SK-N-SH treated with all-trans-retinoic acid at 6 μM for 48 hours (cell line): ENCODE results near the gene FNTB.

ENCODE experiments used
- ATAC-seq: fragments of 200-7000 bp; cut with Tn5 transposase; 3 replicates; pipeline ENCODE4 v1.9.1; 2020; ENCODE audit warnings: mild to moderate bottlenecking, moderate library complexity
- ARNTL ChIP-seq: fragments of 450-650 bp; formaldehyde crosslinking; IDR thresholded peaks from 2 replicates; pipeline ENCODE4 v1.5.0; 2020; ENCODE audit warnings: low read depth, mild to moderate bottlenecking, moderate library complexity, borderline replicate concordance
- BACH2 ChIP-seq: fragments of 250-450 bp; sonication (Bioruptor Pico); IDR thresholded peaks from 2 replicates; pipeline ENCODE4 v1.9.0; 2021; ENCODE audit warnings: mild to moderate bottlenecking, borderline replicate concordance
- CSDC2 ChIP-seq: fragments of 250-450 bp; sonication (Bioruptor Pico); IDR thresholded peaks from 2 replicates; pipeline ENCODE4 v1.5.0; 2020; ENCODE audit warnings: mild to moderate bottlenecking, moderate library complexity
- CSRNP3 ChIP-seq: fragments of 250-450 bp; sonication (Bioruptor Pico); IDR thresholded peaks from 2 replicates; pipeline ENCODE4 v1.5.1; 2021; ENCODE audit warnings: mild to moderate bottlenecking, moderate library complexity
- ESRRG ChIP-seq: fragments of 250-450 bp; sonication (Bioruptor Pico); IDR thresholded peaks from 2 replicates; pipeline ENCODE4 v1.6.1; 2021; ENCODE audit warnings: mild to moderate bottlenecking
- ISL1 ChIP-seq: fragments of 250-450 bp; sonication (Bioruptor Pico); IDR thresholded peaks from 2 replicates; pipeline ENCODE4 v2.1.2; 2022; ENCODE audit warnings: mild to moderate bottlenecking, moderate library complexity
- OSR1 ChIP-seq: fragments of 250-450 bp; sonication (Bioruptor Pico); IDR thresholded peaks from 2 replicates; pipeline ENCODE4 v1.8.0; 2022; ENCODE audit warnings: moderate library complexity, mild to moderate bottlenecking, inconsistent platforms
- RARB ChIP-seq: fragments of 250-450 bp; sonication (Bioruptor Pico); IDR thresholded peaks from 2 replicates; pipeline ENCODE4 v1.8.0; 2021; ENCODE audit warnings: mild to moderate bottlenecking, moderate library complexity
- SNAI2 ChIP-seq: fragments of 250-450 bp; sonication (Bioruptor Pico); IDR thresholded peaks from 2 replicates; pipeline ENCODE4 v1.5.0; 2020; ENCODE audit warnings: mild to moderate bottlenecking, moderate library complexity
- TCF4 ChIP-seq: fragments of 250-450 bp; sonication (Bioruptor Pico); IDR thresholded peaks from 2 replicates; pipeline ENCODE4 v1.8.0; 2021; ENCODE audit warnings: mild to moderate bottlenecking, moderate library complexity, borderline replicate concordance
- TOX ChIP-seq: fragments of 250-450 bp; sonication (Bioruptor Pico); IDR thresholded peaks from 2 replicates; pipeline ENCODE4 v1.8.0; 2021; ENCODE audit warnings: mild to moderate bottlenecking, moderate library complexity, borderline replicate concordance
- TSHZ2 ChIP-seq: fragments of 250-450 bp; sonication (Bioruptor Pico); IDR thresholded peaks from 2 replicates; pipeline ENCODE4 v1.5.0; 2020; ENCODE audit warnings: mild to moderate bottlenecking, moderate library complexity
- ZFP3 ChIP-seq: fragments of 250-450 bp; sonication (Bioruptor Pico); IDR thresholded peaks from 2 replicates; pipeline ENCODE4 v1.5.0; 2020; ENCODE audit warnings: mild to moderate bottlenecking, moderate library complexity
- ZFP30 ChIP-seq: fragments of 450-650 bp; formaldehyde crosslinking; IDR thresholded peaks from 2 replicates; pipeline ENCODE4 v1.5.0; 2022; ENCODE audit warnings: mild to moderate bottlenecking, moderate library complexity
- ZNF565 ChIP-seq: fragments of 450-650 bp; formaldehyde crosslinking; conservative IDR thresholded peaks from 2 replicates; pipeline ENCODE4 v1.5.0; 2020; ENCODE audit warnings: low read depth, mild to moderate bottlenecking, moderate library complexity
- ZNF70 ChIP-seq: fragments of 450-650 bp; formaldehyde crosslinking; IDR thresholded peaks from 2 replicates; pipeline ENCODE4 v1.5.0; 2020; ENCODE audit warnings: mild to moderate bottlenecking, moderate library complexity
- TF ChIP-seq, protein P1 (sequence below): fragments of 250-450 bp; sonication (Bioruptor Pico); IDR thresholded peaks from 2 replicates; pipeline ENCODE4 v1.8.0; 2021; ENCODE audit warnings: low read depth, mild to moderate bottlenecking, moderate library complexity, borderline replicate concordance
- TF ChIP-seq, protein P2 (sequence below): fragments of 250-450 bp; sonication (Bioruptor Pico); IDR thresholded peaks from 2 replicates; pipeline ENCODE4 v1.5.1; 2020; ENCODE audit warnings: low read depth, mild to moderate bottlenecking, moderate library complexity

The FNTB gene

DNA sequence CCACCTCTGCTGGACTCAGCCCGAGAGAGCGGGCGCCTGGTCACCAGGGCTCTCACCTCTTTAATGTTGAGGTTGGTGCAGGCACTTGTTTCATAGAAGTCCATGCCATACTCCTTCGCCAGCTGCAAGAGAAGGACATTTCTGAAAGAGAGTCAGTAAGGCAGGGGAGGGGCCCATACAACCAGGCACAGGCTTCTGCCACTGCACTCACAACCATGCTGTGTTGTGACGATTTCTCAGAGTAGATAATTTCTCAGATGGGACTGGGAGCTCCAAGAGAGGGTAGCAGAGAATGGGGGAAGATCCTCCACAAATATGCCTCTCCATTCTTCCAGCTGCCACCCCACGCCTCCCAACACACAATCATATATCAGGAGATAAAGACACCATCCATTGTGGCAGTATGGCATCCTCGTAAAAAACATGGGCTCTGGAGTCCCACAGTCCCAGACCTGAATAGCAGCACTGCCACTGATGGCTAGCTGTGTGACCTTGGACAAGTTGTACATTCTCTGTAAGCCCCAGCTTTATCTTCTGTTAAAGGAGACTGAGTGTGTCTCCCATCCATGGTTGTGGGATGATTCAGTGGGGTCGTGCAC is 38.0 kb upstream of the FNTB start:
- no peak for TF ChIP-seq ARNTL
- no peak for ATAC-seq

- ATAC-seq = no peak
- TF ChIP-seq, protein P1, sequence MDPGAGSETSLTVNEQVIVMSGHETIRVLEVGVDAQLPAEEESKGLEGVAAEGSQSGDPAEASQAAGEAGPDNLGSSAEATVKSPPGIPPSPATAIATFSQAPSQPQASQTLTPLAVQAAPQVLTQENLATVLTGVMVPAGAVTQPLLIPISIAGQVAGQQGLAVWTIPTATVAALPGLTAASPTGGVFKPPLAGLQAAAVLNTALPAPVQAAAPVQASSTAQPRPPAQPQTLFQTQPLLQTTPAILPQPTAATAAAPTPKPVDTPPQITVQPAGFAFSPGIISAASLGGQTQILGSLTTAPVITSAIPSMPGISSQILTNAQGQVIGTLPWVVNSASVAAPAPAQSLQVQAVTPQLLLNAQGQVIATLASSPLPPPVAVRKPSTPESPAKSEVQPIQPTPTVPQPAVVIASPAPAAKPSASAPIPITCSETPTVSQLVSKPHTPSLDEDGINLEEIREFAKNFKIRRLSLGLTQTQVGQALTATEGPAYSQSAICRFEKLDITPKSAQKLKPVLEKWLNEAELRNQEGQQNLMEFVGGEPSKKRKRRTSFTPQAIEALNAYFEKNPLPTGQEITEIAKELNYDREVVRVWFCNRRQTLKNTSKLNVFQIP (CRISPR knock-in tag) = no peak
- TF ChIP-seq ISL1 (CRISPR knock-in tag) (no peak), TSHZ2 (no peak), TCF4 (no peak), CSRNP3 (CRISPR knock-in tag) (no peak), ZFP30 (no peak), OSR1 (CRISPR knock-in tag) (no peak), ZNF70 (no peak), ZFP3 (no peak)
- TF ChIP-seq, protein P2, sequence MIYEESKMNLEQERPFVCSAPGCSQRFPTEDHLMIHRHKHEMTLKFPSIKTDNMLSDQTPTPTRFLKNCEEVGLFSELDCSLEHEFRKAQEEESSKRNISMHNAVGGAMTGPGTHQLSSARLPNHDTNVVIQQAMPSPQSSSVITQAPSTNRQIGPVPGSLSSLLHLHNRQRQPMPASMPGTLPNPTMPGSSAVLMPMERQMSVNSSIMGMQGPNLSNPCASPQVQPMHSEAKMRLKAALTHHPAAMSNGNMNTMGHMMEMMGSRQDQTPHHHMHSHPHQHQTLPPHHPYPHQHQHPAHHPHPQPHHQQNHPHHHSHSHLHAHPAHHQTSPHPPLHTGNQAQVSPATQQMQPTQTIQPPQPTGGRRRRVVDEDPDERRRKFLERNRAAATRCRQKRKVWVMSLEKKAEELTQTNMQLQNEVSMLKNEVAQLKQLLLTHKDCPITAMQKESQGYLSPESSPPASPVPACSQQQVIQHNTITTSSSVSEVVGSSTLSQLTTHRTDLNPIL (CRISPR knock-in tag) = no peak
- TF ChIP-seq, all 23 proteins: peak for 0
Observed at GRCh38 chr14:64950889-64951288, 35.8 kb upstream of the FNTB start.

GRCh38 chr14:64951291-64951690 is 35.4 kb upstream of the FNTB start:
- TF ChIP-seq, protein P1 (CRISPR knock-in tag) = no peak
- TF ChIP-seq CSDC2 (CRISPR knock-in tag) (no peak), TCF4 (no peak), OSR1 (CRISPR knock-in tag) (no peak), ESRRG (no peak), ISL1 (CRISPR knock-in tag) (no peak), ZFP3 (no peak), ZNF565 (CRISPR knock-in tag) (no peak), RARB (CRISPR knock-in tag) (no peak), TSHZ2 (no peak), TOX (no peak), BACH2 (CRISPR knock-in tag) (no peak), ARNTL (no peak), SNAI2 (CRISPR knock-in tag) (no peak)
- TF ChIP-seq, protein P2 (CRISPR knock-in tag) = no peak
- TF ChIP-seq, all 23 proteins: peak for 0
- no peak for ATAC-seq
